Muscle layer of colon (tissue), 2 donors: ENCODE results near the gene ALG8.
"Not testable (repeated sequence)": the region's sequence is repeated elsewhere in the genome, so short reads cannot be mapped to it uniquely, and the experiment has no call there.

Experiments used
- H3K27ac ChIP-seq: one replicate; pipeline ENCODE4 v1.7.0; 2013; ENCODE audit warnings: low read depth, mild to moderate bottlenecking, low read length, moderate library complexity
- H3K27me3 ChIP-seq, 2 donors: one replicate each; pipeline ENCODE4 v1.7.0; 2013; ENCODE audit warnings: low read length in 2 of 2, mild to moderate bottlenecking in 2 of 2; ENCODE audit not compliant: insufficient read depth in 2 of 2, control insufficient read depth in 1 of 2
- H3K36me3 ChIP-seq: one replicate; pipeline ENCODE4 v1.7.0; 2013; ENCODE audit warnings: mild to moderate bottlenecking, low read length; ENCODE audit not compliant: insufficient read depth
- H3K4me1 ChIP-seq: one replicate; pipeline ENCODE4 v1.7.0; 2013; ENCODE audit warnings: mild to moderate bottlenecking, low read length; ENCODE audit not compliant: insufficient read depth
- H3K4me3 ChIP-seq, 2 donors: one replicate each; pipeline ENCODE4 v1.7.0; 2013; ENCODE audit warnings: low read length in 2 of 2, low read depth in 1 of 2, mild to moderate bottlenecking in 1 of 2, moderate library complexity in 1 of 2
- H3K9ac ChIP-seq: one replicate; pipeline ENCODE4 v1.7.0; 2013; ENCODE audit warnings: low read length
- H3K9me3 ChIP-seq: one replicate; pipeline ENCODE4 v1.7.0; 2013; ENCODE audit warnings: mild to moderate bottlenecking, low read length
- donor health status: abdominal sarcoma.
- donor health status: Adenocarcinoma of cecum.

The ALG8 gene

GRCh38 chr11:78139422-78140391 lies at the start of gene ALG8:
ALG8 (minus strand) TSS chr11:78139626; CDS start chr11:78139588, 38 bp downstream.
- no peaks in the 10 kb centered on the region for H3K4me1 ChIP-seq
- H3K9me3 ChIP-seq, result no peaks in the 10 kb centered on the region
- no peaks in the 10 kb centered on the region for H3K27me3 ChIP-seq
- H3K4me3 ChIP-seq, result peak within 1 kb of the TSS; percentile 82 to 95
- H3K36me3 ChIP-seq, result no peaks in the 10 kb centered on the region
- peak within 1 kb of the TSS; percentile 74 for H3K27ac ChIP-seq
- peak within 1 kb of the TSS; percentile 62 for H3K9ac ChIP-seq

- peak within 1 kb of the TSS; percentile 87 for H3K27ac ChIP-seq
- H3K4me1 ChIP-seq, result peaks cover 38% of the 10 kb centered on the region
- peak within 1 kb of the TSS; percentile 94 to 95 for H3K4me3 ChIP-seq
These were observed 49.1 kb upstream of the ALG8 start, which contains the start of the genes KCTD21 and USP35 for GRCh38 chr11:78188286-78189173. KCTD21 (minus strand) TSS chr11:78188626; CDS start chr11:78174554, 14,072 bp downstream. USP35 (plus strand) TSS chr11:78188919; CDS start chr11:78196246, 7,327 bp downstream.

DNA sequence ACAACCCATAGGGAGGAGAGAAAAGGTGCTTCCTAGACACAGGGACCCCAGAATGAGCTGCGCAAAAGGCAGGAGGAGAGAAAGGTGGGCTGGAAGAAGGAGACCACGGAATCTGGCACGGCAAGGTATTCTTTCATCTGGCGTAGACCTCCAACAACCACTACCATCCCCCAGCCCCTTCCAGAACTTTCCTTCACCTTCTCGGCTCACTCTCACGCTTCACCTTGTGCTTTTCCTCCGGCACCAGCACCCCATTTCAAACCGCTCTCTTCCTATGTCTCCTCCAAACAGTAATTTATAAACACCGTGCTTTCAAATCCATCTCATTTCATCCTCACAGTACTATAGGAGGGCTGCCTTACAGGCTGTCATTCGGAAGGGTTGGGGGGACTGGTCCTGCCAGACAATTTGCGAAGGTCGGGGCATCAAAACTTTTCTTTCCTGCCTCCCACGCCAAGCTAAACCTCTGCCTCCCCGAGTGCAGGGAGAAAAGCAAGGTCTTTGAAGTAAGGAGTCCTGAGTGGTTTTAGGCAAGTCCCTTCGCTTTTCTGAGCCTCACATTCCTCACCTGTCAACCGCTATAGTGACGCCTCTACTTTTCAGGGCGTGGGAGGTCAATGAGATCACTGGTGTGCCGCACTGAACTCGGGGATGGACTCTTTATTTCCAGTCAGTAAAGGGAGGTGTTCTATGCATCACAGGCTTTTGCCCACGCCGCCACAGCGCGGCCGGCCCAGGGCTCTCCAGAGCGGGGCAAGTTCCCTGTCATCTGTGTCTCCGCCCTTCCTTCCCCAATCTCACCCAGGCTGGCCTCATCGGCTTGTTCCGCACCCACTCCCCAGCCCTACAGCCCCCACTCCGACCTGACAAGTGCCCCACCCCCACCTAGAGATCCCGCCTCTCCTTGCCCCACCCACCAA lies 48.2 kb upstream of the ALG8 start:
- Histone ChIP-seq H3K36me3 (no peaks in the 10 kb centered on the region), H3K4me3 (peak overlapping the region; percentile 94 to 95), H3K4me1 (peaks cover 38% of the 10 kb centered on the region), H3K9ac (peak overlapping the region; percentile 79), H3K27ac (peak overlapping the region; percentile 87), H3K27me3 (no peaks in the 10 kb centered on the region), H3K9me3 (no peaks in the 10 kb centered on the region)

More at GRCh38 chr11:78188286-78189173, 49.1 kb upstream of the ALG8 start, which contains the start of the genes KCTD21 and USP35:
- Histone ChIP-seq H3K36me3 (no peaks in the 10 kb centered on the region), H3K9me3 (no peaks in the 10 kb centered on the region), H3K27me3 (no peaks in the 10 kb centered on the region), H3K9ac (peak within 1 kb of the TSS; percentile 79)

- Histone ChIP-seq H3K4me3 (no peak overlapping the region), H3K9ac (no peak overlapping the region), H3K4me1 (peaks cover under 1% of the 10 kb centered on the region), H3K27me3 (no peaks in the 10 kb centered on the region), H3K36me3 (no peaks in the 10 kb centered on the region), H3K9me3 (no peaks in the 10 kb centered on the region), H3K27ac (no peak overlapping the region)
These were observed 41.8 kb upstream of the ALG8 start for GRCh38 chr11:78181185-78181584.

- no peak overlapping the region for H3K9ac ChIP-seq
- H3K36me3 ChIP-seq, result no peaks in the 10 kb centered on the region
- H3K4me1 ChIP-seq, result no peaks in the 10 kb centered on the region
- H3K9me3 ChIP-seq, result no peaks in the 10 kb centered on the region
- no peak overlapping the region for H3K27ac ChIP-seq
- H3K27me3 ChIP-seq, result no peaks in the 10 kb centered on the region
- H3K4me3 ChIP-seq, result no peak overlapping the region
These were observed 41.3 kb upstream of the ALG8 start for GRCh38 chr11:78180751-78181150.

GRCh38 chr11:78179459-78180071 lies 40.1 kb upstream of the ALG8 start:
- Histone ChIP-seq H3K4me3 (no peak overlapping the region), H3K36me3 (no peaks in the 10 kb centered on the region), H3K9me3 (no peaks in the 10 kb centered on the region), H3K9ac (no peak overlapping the region), H3K4me1 (no peaks in the 10 kb centered on the region), H3K27me3 (no peaks in the 10 kb centered on the region), H3K27ac (no peak overlapping the region)

GRCh38 chr11:78177216-78177615 lies 37.8 kb upstream of the ALG8 start:
- no peak overlapping the region for H3K4me3 ChIP-seq
- H3K27me3 ChIP-seq, result no peaks in the 10 kb centered on the region
- peaks cover 19% of the 10 kb centered on the region for H3K36me3 ChIP-seq
- H3K9ac ChIP-seq, result no peak overlapping the region
- no peaks in the 10 kb centered on the region for H3K9me3 ChIP-seq
- H3K4me1 ChIP-seq, result no peaks in the 10 kb centered on the region
- H3K27ac ChIP-seq, result no peak overlapping the region

DNA sequence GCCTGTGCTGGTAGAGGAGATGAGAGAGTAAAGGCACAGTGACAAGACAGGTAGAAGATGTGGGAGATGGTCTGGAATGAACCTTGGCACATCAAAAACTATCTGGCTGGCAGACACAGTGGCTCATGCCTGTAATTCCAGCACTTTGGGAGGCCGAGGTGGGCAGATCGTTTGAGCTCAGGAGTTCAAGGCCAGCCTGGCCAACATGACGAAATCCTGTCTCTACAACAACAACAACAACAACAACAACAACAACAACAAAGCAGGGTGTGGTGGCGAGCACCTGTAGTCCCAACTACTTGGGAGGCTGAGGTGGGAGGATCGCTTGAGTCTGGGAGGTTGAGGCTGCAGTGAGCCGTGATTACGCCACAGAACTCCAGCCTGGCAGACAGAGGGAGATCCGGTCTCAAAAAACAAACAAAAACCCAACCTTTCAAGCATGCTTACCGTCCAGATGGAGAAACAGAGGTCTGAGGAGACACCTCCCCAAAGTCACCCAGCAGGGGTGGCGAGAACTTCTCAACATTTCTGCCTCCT lies 37.2 kb upstream of the ALG8 start:
- Histone ChIP-seq H3K9me3 (no peaks in the 10 kb centered on the region), H3K4me1 (no peaks in the 10 kb centered on the region), H3K27ac (no peak overlapping the region), H3K9ac (no peak overlapping the region), H3K27me3 (no peaks in the 10 kb centered on the region), H3K4me3 (no peak overlapping the region), H3K36me3 (peaks cover 19% of the 10 kb centered on the region)

DNA sequence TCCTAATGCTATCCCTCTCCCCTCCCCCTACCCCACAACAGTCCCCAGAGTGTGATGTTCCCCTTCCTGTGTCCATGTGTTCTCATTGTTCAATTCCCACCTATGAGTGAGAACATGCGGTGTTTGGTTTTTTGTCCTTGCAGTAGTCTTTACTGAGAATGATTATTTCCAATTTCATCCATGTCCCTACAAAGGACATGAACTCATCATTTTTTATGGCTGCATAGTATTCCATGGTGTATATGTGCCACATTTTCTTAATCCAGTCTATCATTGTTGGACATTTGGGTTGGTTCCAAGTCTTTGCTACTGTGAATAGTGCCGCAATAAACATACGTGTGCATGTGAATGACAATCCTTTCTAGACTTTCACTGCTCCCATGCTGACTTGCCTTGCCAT lies 36.4 kb upstream of the ALG8 start:
- H3K4me3 ChIP-seq, H3K9me3 ChIP-seq, H3K9ac ChIP-seq, H3K27me3 ChIP-seq, H3K27ac ChIP-seq, H3K4me1 ChIP-seq: not testable (repeated sequence)
- H3K36me3 ChIP-seq, result peaks cover 19% of the 10 kb centered on the region

GRCh38 chr11:78171951-78172350 lies 32.5 kb upstream of the ALG8 start:
- H3K4me3 ChIP-seq, result no peak overlapping the region
- H3K9ac ChIP-seq, result no peak overlapping the region
- H3K4me1 ChIP-seq, result peaks cover 28% of the 10 kb centered on the region
- H3K27me3 ChIP-seq, result no peaks in the 10 kb centered on the region
- peaks cover 19% of the 10 kb centered on the region for H3K36me3 ChIP-seq
- no peak overlapping the region for H3K27ac ChIP-seq
- H3K9me3 ChIP-seq, result no peaks in the 10 kb centered on the region
